GM20000 (cell line): Measurements from ENCODE around the gene GAB2.
"Not testable (repeated sequence)": the region's sequence is repeated elsewhere in the genome, so short reads cannot be mapped to it uniquely, and the experiment has no call there.

Experiments used
- DNase-seq: peaks from one replicate; pipeline ENCODE4 v3.0.0; 2012; ENCODE audit warnings: low spot score
- CTCF ChIP-seq: IDR thresholded peaks from 2 replicates; pipeline ENCODE4 v1.5.1; 2012; ENCODE audit warnings: mild to moderate bottlenecking, control low read depth; ENCODE audit errors: extremely low read depth, missing control alignments

The GAB2 gene

GRCh38 chr11:78365381-78365792, 52.2 kb downstream of the GAB2 start:
- TF ChIP-seq CTCF, result no peak
- no peak for DNase-seq

- no peak for TF ChIP-seq CTCF
- no peak for DNase-seq
Observed at GRCh38 chr11:78364128-78364751, 53.4 kb downstream of the GAB2 start.

- DNase-seq, result no peak
- no peak for TF ChIP-seq CTCF
Observed at GRCh38 chr11:78363024-78363619, 54.5 kb downstream of the GAB2 start.

- no peak for DNase-seq
Observed at GRCh38 chr11:78361228-78361627, 56.4 kb downstream of the GAB2 start.

GRCh38 chr11:78359921-78360320, 57.7 kb downstream of the GAB2 start:
- no peak for TF ChIP-seq CTCF
- no peak for DNase-seq

More at GRCh38 chr11:78361228-78361627, 56.4 kb downstream of the GAB2 start:
- TF ChIP-seq CTCF, result no peak

GRCh38 chr11:78357924-78358323, 59.7 kb downstream of the GAB2 start:
- DNase-seq, result not testable (repeated sequence)

- DNase-seq, result not testable (repeated sequence)
Observed at GRCh38 chr11:78357425-78357824, 60.2 kb downstream of the GAB2 start.

- not testable (repeated sequence) for DNase-seq
Observed at GRCh38 chr11:78355742-78356141, 61.9 kb downstream of the GAB2 start.

GRCh38 chr11:78355309-78355705, 62.3 kb downstream of the GAB2 start:
- no peak for TF ChIP-seq CTCF
- DNase-seq, result no peak
